ENCODE data around the gene ST3GAL3. TPM values are rescaled to one million over a fixed set of nuclear protein-coding genes. Genes with fewer than 3 reads are reported as not detected.

ST3GAL3 gene, protein sequence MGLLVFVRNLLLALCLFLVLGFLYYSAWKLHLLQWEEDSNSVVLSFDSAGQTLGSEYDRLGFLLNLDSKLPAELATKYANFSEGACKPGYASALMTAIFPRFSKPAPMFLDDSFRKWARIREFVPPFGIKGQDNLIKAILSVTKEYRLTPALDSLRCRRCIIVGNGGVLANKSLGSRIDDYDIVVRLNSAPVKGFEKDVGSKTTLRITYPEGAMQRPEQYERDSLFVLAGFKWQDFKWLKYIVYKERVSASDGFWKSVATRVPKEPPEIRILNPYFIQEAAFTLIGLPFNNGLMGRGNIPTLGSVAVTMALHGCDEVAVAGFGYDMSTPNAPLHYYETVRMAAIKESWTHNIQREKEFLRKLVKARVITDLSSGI
- 10 to 100 TPM; 21.3 to 31.4 (median 23.8) TPM for total RNA-seq
- 10 to 100 TPM in 2 of 3 donors, 1 to 10 TPM in 1; 7.2 to 18.0 (median 13.1) TPM for polyA plus RNA-seq

DNA sequence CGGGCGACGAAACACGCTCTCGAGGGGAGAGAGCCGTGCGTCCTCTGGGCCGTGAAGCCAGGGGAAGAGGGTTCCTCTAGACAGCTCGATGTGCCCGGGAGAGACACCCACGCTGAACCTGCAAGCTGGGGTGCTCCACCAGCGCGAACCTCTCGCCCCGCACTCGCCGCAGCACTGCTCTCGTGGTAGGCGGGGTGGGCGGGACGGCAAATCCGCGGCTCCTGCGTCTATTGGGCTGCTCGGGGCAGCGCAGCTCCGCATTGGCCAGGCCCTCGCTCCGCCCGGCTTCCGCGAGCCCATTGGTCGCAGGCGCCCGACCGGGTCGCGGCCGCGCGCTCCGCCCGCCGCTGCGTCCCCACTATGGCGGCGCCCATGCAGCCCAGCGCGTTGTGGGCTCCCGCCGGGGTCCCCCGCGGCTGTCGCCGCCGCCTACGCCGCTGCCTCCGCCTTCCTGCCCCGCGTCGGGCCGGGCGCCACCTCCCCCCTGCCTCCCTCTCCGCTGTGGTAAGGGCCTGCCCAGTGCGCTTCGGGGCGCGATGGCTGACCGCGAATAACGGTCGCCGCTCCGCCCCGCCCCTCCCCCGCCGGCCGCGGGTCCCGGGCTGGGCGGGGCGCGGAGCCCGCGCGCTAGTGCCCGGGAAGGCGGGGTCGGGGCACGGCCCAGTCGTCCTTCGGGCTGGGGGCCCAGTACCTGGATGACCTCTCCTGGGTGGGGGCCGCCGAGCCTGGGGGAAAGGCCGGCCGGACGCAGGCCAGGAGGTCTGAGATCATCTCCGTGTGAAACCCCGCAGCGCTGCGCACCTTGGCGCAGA, at the start of gene ST3GAL3:
TSS of gene ST3GAL3 (plus strand) at position 347 of the 812 bp plus-strand sequence. CDS start 28,727 bp downstream, outside the sequence.
- no peaks in the 10 kb centered on the region for H3K9me3 ChIP-seq
- intact Hi-C loops (cut with DNase I) = loop anchor here (2.0 kb wide), 1 partner anchor 179 kb away; no protein-coding TSS in a partner anchor
- peak; percentile 96 for DNase-seq
- peak; percentile 52 to 88 (median 78) for TF ChIP-seq POLR2AphosphoS5 (IDR thresholded peaks at IDR 0.05)
- TF ChIP-seq POLR2A (IDR thresholded peaks at IDR 0.05) = no peak
- no peaks in the 10 kb centered on the region for H3K27me3 ChIP-seq
- H3K36me3 ChIP-seq = peaks cover 3 to 27% (median 18%) of the 10 kb centered on the region in 4 donors
- peak within 1 kb of the TSS; percentile 72 to 92 (median 87) for H3K4me3 ChIP-seq
- peaks cover 0 to 41% (median 32%) of the 10 kb centered on the region in 4 donors for H3K4me1 ChIP-seq
- peak within 1 kb of the TSS; percentile 87 to 94 (median 90) for H3K27ac ChIP-seq
- WGBS, 2 donors = 0% methylated on average over 103 of the region's 103 CpGs

DNA sequence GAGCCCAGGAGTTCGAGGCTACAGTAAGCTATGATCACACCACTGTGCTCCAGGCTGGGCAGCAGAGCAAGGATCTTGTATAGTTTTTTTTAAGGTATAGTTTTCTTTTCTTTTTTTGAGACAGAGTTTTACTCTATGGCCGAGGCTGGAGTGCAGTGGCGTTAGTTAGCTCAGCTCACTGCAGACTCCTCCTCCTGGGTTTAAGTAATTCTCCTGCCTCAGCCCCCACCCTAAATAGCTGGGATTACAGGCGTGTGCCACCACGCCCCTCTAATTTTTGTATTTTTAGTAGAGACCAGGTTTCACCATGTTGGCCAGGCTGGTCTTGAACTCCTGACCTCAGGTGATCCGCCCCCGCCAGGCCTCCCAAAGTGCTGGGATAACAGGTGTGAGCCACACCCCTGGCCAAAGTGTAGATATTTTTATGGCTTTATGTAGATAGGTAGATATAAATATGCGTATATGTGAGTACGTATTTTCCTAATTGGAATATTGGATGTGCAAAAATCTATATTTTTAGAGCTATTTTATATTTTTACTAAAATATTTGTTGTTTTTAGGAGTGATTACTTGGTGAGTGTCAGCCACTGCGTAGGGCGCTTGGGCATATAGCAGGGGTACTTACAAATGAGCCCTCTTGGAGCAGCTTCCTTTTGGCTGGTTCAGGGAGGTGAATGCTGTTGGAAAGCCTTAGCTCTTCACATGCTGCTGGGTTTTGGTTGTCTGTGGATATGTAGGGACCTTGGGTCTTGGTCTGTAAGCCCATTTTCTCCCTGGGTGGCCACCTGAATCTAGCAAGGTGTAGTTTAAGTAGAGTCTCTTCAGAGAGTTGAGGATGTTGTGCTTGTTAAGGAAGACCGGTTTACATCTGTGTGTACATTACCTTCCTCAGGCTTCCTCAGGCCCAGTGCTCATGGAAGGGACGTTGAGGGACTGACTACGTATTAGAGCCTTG, 47.8 kb upstream of the ST3GAL3 start:
- Histone ChIP-seq H3K4me3 (no peak overlapping the region), H3K9me3 (no peaks in the 10 kb centered on the region), H3K4me1 (no peaks in the 10 kb centered on the region), H3K36me3 (peaks cover 57 to 100% (median 79%) of the 10 kb centered on the region in 4 donors), H3K27me3 (no peaks in the 10 kb centered on the region), H3K27ac (no peak overlapping the region)
- 60 to 89% methylated on average over 14 of the region's 14 CpGs for WGBS, 2 donors
- no peak for DNase-seq
- intact Hi-C loops (cut with DNase I) = no loop called here
- TF ChIP-seq, protein P1, sequence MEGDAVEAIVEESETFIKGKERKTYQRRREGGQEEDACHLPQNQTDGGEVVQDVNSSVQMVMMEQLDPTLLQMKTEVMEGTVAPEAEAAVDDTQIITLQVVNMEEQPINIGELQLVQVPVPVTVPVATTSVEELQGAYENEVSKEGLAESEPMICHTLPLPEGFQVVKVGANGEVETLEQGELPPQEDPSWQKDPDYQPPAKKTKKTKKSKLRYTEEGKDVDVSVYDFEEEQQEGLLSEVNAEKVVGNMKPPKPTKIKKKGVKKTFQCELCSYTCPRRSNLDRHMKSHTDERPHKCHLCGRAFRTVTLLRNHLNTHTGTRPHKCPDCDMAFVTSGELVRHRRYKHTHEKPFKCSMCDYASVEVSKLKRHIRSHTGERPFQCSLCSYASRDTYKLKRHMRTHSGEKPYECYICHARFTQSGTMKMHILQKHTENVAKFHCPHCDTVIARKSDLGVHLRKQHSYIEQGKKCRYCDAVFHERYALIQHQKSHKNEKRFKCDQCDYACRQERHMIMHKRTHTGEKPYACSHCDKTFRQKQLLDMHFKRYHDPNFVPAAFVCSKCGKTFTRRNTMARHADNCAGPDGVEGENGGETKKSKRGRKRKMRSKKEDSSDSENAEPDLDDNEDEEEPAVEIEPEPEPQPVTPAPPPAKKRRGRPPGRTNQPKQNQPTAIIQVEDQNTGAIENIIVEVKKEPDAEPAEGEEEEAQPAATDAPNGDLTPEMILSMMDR (IDR thresholded peaks at IDR 0.05) = no peak
- TF ChIP-seq POLR2AphosphoS5 (IDR thresholded peaks at IDR 0.05) (no peak), EP300 (IDR thresholded peaks at IDR 0.05) (no peak), POLR2A (IDR thresholded peaks at IDR 0.05) (no peak)

DNA sequence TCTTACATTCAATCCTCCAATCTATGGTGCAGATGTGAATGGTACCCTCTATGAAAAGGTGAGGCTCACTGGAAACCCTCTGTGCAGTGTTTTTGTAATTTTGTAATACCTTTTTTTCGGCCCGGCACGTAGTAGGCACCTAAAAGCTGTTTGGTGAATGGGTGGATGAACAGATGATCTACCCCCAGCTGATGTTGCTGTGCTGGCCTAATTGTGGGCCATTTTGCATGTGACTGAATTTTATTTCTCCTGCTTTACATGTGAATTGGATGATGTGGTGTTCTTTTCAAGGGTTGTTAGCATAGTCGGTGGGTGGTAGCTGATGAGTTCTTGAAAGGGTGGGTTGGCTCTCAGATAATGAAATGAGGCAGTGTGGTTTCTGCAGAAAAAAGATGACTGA, 47.0 kb upstream of the ST3GAL3 start:
- DNase-seq = no peak
- intact Hi-C loops (cut with DNase I) = no loop called here
- no peaks in the 10 kb centered on the region for H3K4me1 ChIP-seq
- H3K36me3 ChIP-seq = peaks cover 60 to 100% (median 78%) of the 10 kb centered on the region in 4 donors
- no peaks in the 10 kb centered on the region for H3K9me3 ChIP-seq
- no peak overlapping the region for H3K4me3 ChIP-seq
- TF ChIP-seq POLR2A (IDR thresholded peaks at IDR 0.05) = no peak
- TF ChIP-seq, protein P1 (IDR thresholded peaks at IDR 0.05) = no peak
- TF ChIP-seq POLR2AphosphoS5 (IDR thresholded peaks at IDR 0.05) = no peak
- H3K27ac ChIP-seq = no peak overlapping the region
- H3K27me3 ChIP-seq = no peaks in the 10 kb centered on the region
- WGBS, 2 donors = 87 to 90% methylated on average over 4 of the region's 4 CpGs

DNA sequence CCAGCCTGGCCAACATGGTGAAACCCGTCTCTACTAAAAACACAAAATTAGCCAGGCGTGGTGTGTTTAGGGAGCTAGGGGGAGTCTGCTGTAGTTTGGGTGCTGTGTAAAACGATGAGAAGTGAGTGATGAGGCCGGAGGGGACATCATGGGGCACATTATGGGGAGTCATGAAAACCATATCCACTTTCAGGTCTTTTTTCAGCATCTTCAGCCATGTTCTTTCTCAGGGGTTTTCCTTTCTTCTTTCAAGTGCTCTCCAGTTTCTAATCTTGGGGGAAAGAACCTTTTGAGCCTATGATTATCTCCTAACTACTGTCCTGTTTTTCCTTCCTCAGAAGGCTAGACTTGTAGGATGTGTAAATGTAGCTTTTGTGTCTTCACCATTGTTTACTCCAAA, 43.0 kb upstream of the ST3GAL3 start:
- TF ChIP-seq POLR2A (IDR thresholded peaks at IDR 0.05) (no peak), EP300 (IDR thresholded peaks at IDR 0.05) (no peak), POLR2AphosphoS5 (IDR thresholded peaks at IDR 0.05) (no peak)
- TF ChIP-seq, protein P1 (IDR thresholded peaks at IDR 0.05) = no peak
- no peak for DNase-seq
- H3K36me3 ChIP-seq = peaks cover 79 to 100% (median 85%) of the 10 kb centered on the region in 4 donors
- H3K4me3 ChIP-seq = no peak overlapping the region
- H3K9me3 ChIP-seq = no peaks in the 10 kb centered on the region
- H3K4me1 ChIP-seq = no peaks in the 10 kb centered on the region
- 85 to 86% methylated on average over 4 of the region's 4 CpGs for WGBS, 2 donors
- intact Hi-C loops (cut with DNase I) = no loop called here
- H3K27ac ChIP-seq = no peak overlapping the region
- H3K27me3 ChIP-seq = no peaks in the 10 kb centered on the region
